ENCODE measurements around the gene PEPD.

DNA sequence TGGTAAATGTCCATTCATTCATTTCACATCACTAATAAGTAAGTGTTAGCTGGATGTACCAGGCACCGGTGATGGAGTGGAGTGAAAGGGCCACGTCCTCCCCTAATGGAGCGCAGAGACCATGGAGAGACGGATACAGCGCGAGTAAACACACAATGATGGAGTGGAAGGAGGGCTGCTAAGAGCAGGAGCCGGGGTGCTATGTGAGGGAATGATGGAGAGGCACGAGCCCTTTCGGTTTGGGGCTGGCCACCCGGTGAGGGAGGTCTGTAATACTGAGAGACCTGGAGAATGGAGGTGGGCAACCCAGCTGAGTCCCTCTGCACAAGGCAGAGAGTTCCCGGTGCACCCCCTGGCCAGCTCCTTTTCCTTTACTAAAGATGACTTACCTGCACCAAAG is 53.7 kb downstream of the PEPD start:
- TF ChIP-seq, protein P1, sequence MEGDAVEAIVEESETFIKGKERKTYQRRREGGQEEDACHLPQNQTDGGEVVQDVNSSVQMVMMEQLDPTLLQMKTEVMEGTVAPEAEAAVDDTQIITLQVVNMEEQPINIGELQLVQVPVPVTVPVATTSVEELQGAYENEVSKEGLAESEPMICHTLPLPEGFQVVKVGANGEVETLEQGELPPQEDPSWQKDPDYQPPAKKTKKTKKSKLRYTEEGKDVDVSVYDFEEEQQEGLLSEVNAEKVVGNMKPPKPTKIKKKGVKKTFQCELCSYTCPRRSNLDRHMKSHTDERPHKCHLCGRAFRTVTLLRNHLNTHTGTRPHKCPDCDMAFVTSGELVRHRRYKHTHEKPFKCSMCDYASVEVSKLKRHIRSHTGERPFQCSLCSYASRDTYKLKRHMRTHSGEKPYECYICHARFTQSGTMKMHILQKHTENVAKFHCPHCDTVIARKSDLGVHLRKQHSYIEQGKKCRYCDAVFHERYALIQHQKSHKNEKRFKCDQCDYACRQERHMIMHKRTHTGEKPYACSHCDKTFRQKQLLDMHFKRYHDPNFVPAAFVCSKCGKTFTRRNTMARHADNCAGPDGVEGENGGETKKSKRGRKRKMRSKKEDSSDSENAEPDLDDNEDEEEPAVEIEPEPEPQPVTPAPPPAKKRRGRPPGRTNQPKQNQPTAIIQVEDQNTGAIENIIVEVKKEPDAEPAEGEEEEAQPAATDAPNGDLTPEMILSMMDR (IDR thresholded peaks at IDR 0.05), result no peak
- TF ChIP-seq POLR2A (IDR thresholded peaks at IDR 0.05), result no peak

Measured in esophagus squamous epithelium (tissue), 4 donors.